ENCODE data around the gene TYRO3. TPM values are rescaled to one million over a fixed set of nuclear protein-coding genes. Genes with fewer than 3 reads are reported as not detected.

TYRO3 gene
- total RNA-seq, 2 experiments from 2014 or later = 0.48 TPM; not detected in 1

DNA sequence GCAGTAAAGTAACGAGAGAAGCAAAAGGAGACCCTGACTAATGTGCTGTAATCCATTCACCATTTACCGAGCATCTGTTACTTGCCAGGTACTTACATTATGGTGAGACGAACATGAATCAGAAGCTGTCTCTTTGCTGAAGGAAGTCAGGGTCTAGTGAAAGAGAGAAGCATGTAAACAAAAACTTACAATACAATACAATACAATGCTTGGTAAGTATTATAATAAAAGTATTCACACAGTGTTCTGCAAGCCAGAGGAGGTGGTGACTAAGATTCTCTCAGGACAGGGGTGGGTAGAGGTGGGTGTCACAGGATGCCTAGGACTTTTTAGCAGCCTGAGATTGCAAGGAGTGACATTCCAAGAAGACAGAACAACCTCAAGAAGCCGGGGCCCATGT is 51.0 kb downstream of the TYRO3 start:
- CTCF ChIA-PET (ENCODE audit: unreplicated experiment) = no interaction called here
- H3K4me2 ChIP-seq (ENCODE audit: low read length) = no peak overlapping the region

DNA sequence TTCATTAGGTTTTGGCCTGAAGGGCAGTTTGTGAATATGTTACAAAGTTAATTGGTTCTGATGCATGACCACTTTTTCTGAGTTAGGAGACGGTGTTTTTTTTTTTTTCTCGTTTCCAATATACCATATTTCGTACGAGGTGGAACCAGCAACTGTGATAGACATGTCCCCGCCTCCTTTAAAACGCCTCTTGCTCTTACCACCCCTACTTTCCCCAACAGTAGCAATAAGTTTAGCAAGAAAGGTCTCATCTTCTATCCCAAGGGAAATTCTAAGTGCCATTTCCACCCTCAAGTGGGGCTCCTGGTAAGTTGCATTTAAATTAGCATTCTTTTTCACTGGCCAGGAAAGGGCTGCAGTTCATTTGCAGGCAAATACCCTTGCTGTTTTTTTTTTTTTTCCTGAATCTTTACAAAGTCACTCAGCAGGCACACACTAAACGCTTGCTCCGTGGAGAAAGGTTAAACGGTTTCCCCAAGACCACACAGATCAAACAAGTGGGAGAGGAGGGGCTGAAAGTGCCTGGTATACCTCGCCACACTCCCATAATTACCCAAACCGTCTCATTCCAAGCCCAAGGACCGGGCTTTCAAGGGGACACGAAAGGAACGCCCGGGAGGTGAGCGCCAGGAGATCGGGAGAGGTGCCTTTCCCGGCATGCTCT is 61.7 kb downstream of the TYRO3 start:
- no peaks in the 10 kb centered on the region for H3K4me1 ChIP-seq (ENCODE audit: insufficient read depth, low read length, poor library complexity, severe bottlenecking)
- H3K4me2 ChIP-seq (ENCODE audit: low read length) = no peak overlapping the region
- no peaks in the 10 kb centered on the region for H3K9me2 ChIP-seq (ENCODE audit: insufficient read depth, low read length)
- ChIA-PET POLR2A (interaction anchor here (0.7 to 0.8 kb wide), 2 partner anchors 43 to 230 kb away, joined by 4 read pairs; no protein-coding TSS in a partner anchor), CTCF (ENCODE audit: unreplicated experiment) (no interaction called here)
- H4K20me1 ChIP-seq (ENCODE audit: insufficient read depth, low read length) = no peaks in the 10 kb centered on the region
- H3K27ac ChIP-seq (ENCODE audit: low read depth, low read length, poor library complexity, severe bottlenecking) = no peak overlapping the region
- H3K36me3 ChIP-seq (ENCODE audit: insufficient read depth, low read length) = no peaks in the 10 kb centered on the region
- H2AFZ ChIP-seq (ENCODE audit: low read length) = no peak overlapping the region
- TF ChIP-seq EZH2phosphoT487 (IDR thresholded peaks at IDR 0.05; ENCODE audit: borderline replicate concordance, low read depth, low read length) = no peak
- TF ChIP-seq, protein P1, sequence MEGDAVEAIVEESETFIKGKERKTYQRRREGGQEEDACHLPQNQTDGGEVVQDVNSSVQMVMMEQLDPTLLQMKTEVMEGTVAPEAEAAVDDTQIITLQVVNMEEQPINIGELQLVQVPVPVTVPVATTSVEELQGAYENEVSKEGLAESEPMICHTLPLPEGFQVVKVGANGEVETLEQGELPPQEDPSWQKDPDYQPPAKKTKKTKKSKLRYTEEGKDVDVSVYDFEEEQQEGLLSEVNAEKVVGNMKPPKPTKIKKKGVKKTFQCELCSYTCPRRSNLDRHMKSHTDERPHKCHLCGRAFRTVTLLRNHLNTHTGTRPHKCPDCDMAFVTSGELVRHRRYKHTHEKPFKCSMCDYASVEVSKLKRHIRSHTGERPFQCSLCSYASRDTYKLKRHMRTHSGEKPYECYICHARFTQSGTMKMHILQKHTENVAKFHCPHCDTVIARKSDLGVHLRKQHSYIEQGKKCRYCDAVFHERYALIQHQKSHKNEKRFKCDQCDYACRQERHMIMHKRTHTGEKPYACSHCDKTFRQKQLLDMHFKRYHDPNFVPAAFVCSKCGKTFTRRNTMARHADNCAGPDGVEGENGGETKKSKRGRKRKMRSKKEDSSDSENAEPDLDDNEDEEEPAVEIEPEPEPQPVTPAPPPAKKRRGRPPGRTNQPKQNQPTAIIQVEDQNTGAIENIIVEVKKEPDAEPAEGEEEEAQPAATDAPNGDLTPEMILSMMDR (conservative IDR thresholded peaks at IDR 0.05; ENCODE audit: low read length) = no peak
- DNase-seq (ENCODE audit: low spot score) = no peak
- intact Hi-C loops (cut with micrococcal nuclease; ENCODE audit: unreplicated experiment) = no loop called here
- H3K4me3 ChIP-seq (ENCODE audit: low read depth, low read length, poor library complexity, severe bottlenecking) = no peak overlapping the region
- H3K79me2 ChIP-seq (ENCODE audit: insufficient read depth, low read depth, low read length) = no peaks in the 10 kb centered on the region
- H3K9me3 ChIP-seq (ENCODE audit: low read length) = no peaks in the 10 kb centered on the region
- BruUV-seq (replicated peaks) = no TSS peak

More for the DNA sequence above, 51.0 kb downstream of the TYRO3 start:
- Histone ChIP-seq H3K9me2 (ENCODE audit: insufficient read depth, low read length) (no peaks in the 10 kb centered on the region), H3K79me2 (ENCODE audit: insufficient read depth, low read depth, low read length) (no peaks in the 10 kb centered on the region), H4K20me1 (ENCODE audit: insufficient read depth, low read length) (no peaks in the 10 kb centered on the region), H2AFZ (ENCODE audit: low read length) (0 out of 2 replicates have a peak overlapping the region, but pooled peaks have one; percentile 28), H3K27ac (ENCODE audit: low read depth, low read length, poor library complexity, severe bottlenecking) (no peak overlapping the region), H3K4me1 (ENCODE audit: insufficient read depth, low read length, poor library complexity, severe bottlenecking) (no peaks in the 10 kb centered on the region), H3K9me3 (ENCODE audit: low read length) (no peaks in the 10 kb centered on the region), H3K4me3 (ENCODE audit: low read depth, low read length, poor library complexity, severe bottlenecking) (no peak overlapping the region), H3K36me3 (ENCODE audit: insufficient read depth, low read length) (no peaks in the 10 kb centered on the region)
- no TSS peak for BruUV-seq (replicated peaks)
- intact Hi-C loops (cut with micrococcal nuclease; ENCODE audit: unreplicated experiment) = no loop called here
- no peak for DNase-seq (ENCODE audit: low spot score)
- POLR2A ChIA-PET = no interaction called here
- TF ChIP-seq, protein P1 (conservative IDR thresholded peaks at IDR 0.05; ENCODE audit: low read length) = no peak
- no peak for TF ChIP-seq EZH2phosphoT487 (IDR thresholded peaks at IDR 0.05; ENCODE audit: borderline replicate concordance, low read depth, low read length)

All from OCI-LY7 (cell line).